AG04449 (cell line): ENCODE measurements around the gene GPN1.

ENCODE experiments used
- CTCF ChIA-PET: fragments of 350-600 bp; formaldehyde crosslinking; extraction: SDS; loops from one replicate; lab custom pipeline; 2021; ENCODE audit warnings: antibody characterized with exemption; lab: Yijun Ruan, JAX
- POLR2A ChIA-PET: fragments of 400-600, 350-600 bp; formaldehyde crosslinking; extraction: SDS; loops from one replicate; lab custom pipeline; 2020; ENCODE audit warnings: antibody characterized with exemption, inconsistent platforms; lab: Yijun Ruan, JAX
- DNase-seq: peaks from one replicate; pipeline ENCODE4 v3.0.0-alpha.2; 2010; ENCODE audit warnings: low read depth, low spot score
- H3K4me3 ChIP-seq: 2 replicates; pipeline ENCODE4 v1.5.1; 2011; ENCODE audit warnings: low read depth, mild to moderate bottlenecking, control low read depth, low read length
- CTCF ChIP-seq: IDR thresholded peaks from one replicate; pipeline ENCODE4 v1.5.1; 2011; ENCODE audit warnings: mild to moderate bottlenecking, moderate library complexity, low read length, control low read depth, inconsistent platforms; ENCODE audit not compliant: insufficient read depth; ENCODE audit errors: missing control alignments

Gene GPN1

GRCh38 chr2:27638037-27638637 is 9.3 kb downstream of the GPN1 start:
- ChIA-PET CTCF (interaction anchor here (1.6 kb wide), 1 partner anchor 45 kb away, joined by 9 read pairs; no protein-coding TSS in a partner anchor), POLR2A (interaction anchor here (0.6 to 1.8 kb wide), 5 partner anchors 10 to 210 kb away, joined by 3 to 12 read pairs (median 3); partner anchors contain the start of genes CCDC121, GPN1 and NRBP1)
- no peak for TF ChIP-seq CTCF
- DNase-seq, result no peak
- H3K4me3 ChIP-seq, result no peak overlapping the region

GRCh38 chr2:27638709-27639108 is 9.9 kb downstream of the GPN1 start:
- H3K4me3 ChIP-seq, result no peak overlapping the region
- no peak for TF ChIP-seq CTCF
- CTCF ChIA-PET, result interaction anchor here (1.6 kb wide), 1 partner anchor 45 kb away, joined by 9 read pairs; no protein-coding TSS in a partner anchor
- DNase-seq, result peak; percentile 76
- POLR2A ChIA-PET, result interaction anchor here (0.6 to 1.8 kb wide), 5 partner anchors 11 to 210 kb away, joined by 3 to 12 read pairs (median 3); partner anchors contain the start of genes CCDC121, GPN1 and NRBP1

- no peak overlapping the region for H3K4me3 ChIP-seq
- POLR2A ChIA-PET, result interaction anchor here (0.6 kb wide), 1 partner anchor 213 kb away, joined by 3 read pairs; no protein-coding TSS in a partner anchor
- DNase-seq, result no peak
- CTCF ChIA-PET, result interaction anchor here (1.8 kb wide), 1 partner anchor 43 kb away, joined by 5 read pairs; no protein-coding TSS in a partner anchor
- TF ChIP-seq CTCF, result no peak
Measured at GRCh38 chr2:27640722-27641245, 11.9 kb downstream of the GPN1 start.

GRCh38 chr2:27645197-27645596 is 16.3 kb downstream of the GPN1 start:
- no peak for DNase-seq
- TF ChIP-seq CTCF, result no peak
- POLR2A ChIA-PET, result interaction anchor here (1.6 kb wide), 1 partner anchor 17 kb away, joined by 3 read pairs; the partner anchor contains the start of genes CCDC121 and GPN1
- CTCF ChIA-PET, result interaction anchor here (5.4 kb wide), 1 partner anchor 37 kb away, joined by 26 read pairs; no protein-coding TSS in a partner anchor
- no peak overlapping the region for H3K4me3 ChIP-seq

GRCh38 chr2:27647289-27647688 is 18.4 kb downstream of the GPN1 start:
- no peak for TF ChIP-seq CTCF
- no peak overlapping the region for H3K4me3 ChIP-seq
- peak; percentile 46 for DNase-seq
- CTCF ChIA-PET, result interaction anchor here (1.0 to 5.4 kb wide), 5 partner anchors 11 to 56 kb away, joined by 3 to 26 read pairs (median 3); no protein-coding TSS in a partner anchor
- POLR2A ChIA-PET, result interaction anchor here (0.8 kb wide), 1 partner anchor 19 kb away, joined by 3 read pairs; the partner anchor contains the start of genes CCDC121 and GPN1

GRCh38 chr2:27647737-27648136 is 18.9 kb downstream of the GPN1 start:
- TF ChIP-seq CTCF, result no peak
- DNase-seq, result no peak
- no peak overlapping the region for H3K4me3 ChIP-seq
- ChIA-PET POLR2A (interaction anchor here (0.8 kb wide), 1 partner anchor 19 kb away, joined by 3 read pairs; the partner anchor contains the start of genes CCDC121 and GPN1), CTCF (interaction anchor here (1.3 to 5.4 kb wide), 3 partner anchors 18 to 56 kb away, joined by 3 to 26 read pairs (median 4); no protein-coding TSS in a partner anchor)
